H1 (cell line): Measurements from ENCODE around the gene PDE9A. TPM values are rescaled to one million over a fixed set of nuclear protein-coding genes. Genes with fewer than 3 reads are reported as not detected.

Experiments
- CTCF ChIA-PET: fragments of 300-600 bp; sonication (Branson Sonifier 250); formaldehyde crosslinking; loops from one replicate; lab custom pipeline; 2021; ENCODE audit not compliant: partially characterized antibody; lab: Charles Lee
- POLR2A ChIA-PET: fragments of 300-600 bp; sonication (Branson Sonifier 250); formaldehyde crosslinking; loops from one replicate; lab custom pipeline; 2021; ENCODE audit warnings: inconsistent platforms; ENCODE audit not compliant: partially characterized antibody; lab: Charles Lee
- DNase-seq, 2 experiments: peaks; one replicate each; pipeline versions ENCODE4 v3.0.0 to v3.0.0-alpha.2; 2010 to 2022; ENCODE audit warnings: low spot score in 2 of 2, low read depth in 1 of 2, mixed read lengths in 1 of 2
- FAIRE-seq: peaks from 2 replicates; lab custom pipeline; 2011; peaks lifted over from hg19 to GRCh38; lab: Jason Lieb, UNC
- H2AFZ ChIP-seq: 2 replicates; pipeline ENCODE4 v1.8.1; 2012; ENCODE audit warnings: low read length, inconsistent platforms
- H2AK5ac ChIP-seq: 2 replicates; pipeline ENCODE4 v1.6.1; 2013; ENCODE audit warnings: low read depth, low read length
- H2BK120ac ChIP-seq: replicated peaks from 2 replicates; pipeline ENCODE3; 2013; ENCODE audit warnings: low read depth, low read length, inconsistent platforms
- H2BK12ac ChIP-seq: 2 replicates; pipeline ENCODE4 v1.6.1; 2013; ENCODE audit warnings: low read depth, low read length
- H2BK15ac ChIP-seq: 2 replicates; pipeline ENCODE4 v1.6.1; 2013; ENCODE audit warnings: low read length
- H2BK20ac ChIP-seq: 2 replicates; pipeline ENCODE4 v1.6.1; 2013; ENCODE audit warnings: low read length
- H2BK5ac ChIP-seq: 2 replicates; pipeline ENCODE4 v1.6.1; 2013; ENCODE audit warnings: low read depth, low read length
- H3K14ac ChIP-seq: 2 replicates; pipeline ENCODE4 v1.6.1; 2013; ENCODE audit warnings: inconsistent platforms; ENCODE audit not compliant: insufficient read length
- H3K18ac ChIP-seq: 2 replicates; pipeline ENCODE4 v1.6.1; 2013; ENCODE audit warnings: low read length; ENCODE audit errors: extremely low read depth
- H3K23ac ChIP-seq: 2 replicates; pipeline ENCODE4 v1.6.1; 2013; ENCODE audit warnings: inconsistent platforms; ENCODE audit not compliant: insufficient read length
- H3K23me2 ChIP-seq: 2 replicates; pipeline ENCODE4 v1.6.1; 2013; ENCODE audit warnings: low read depth, low read length
- H3K27ac ChIP-seq: 2 replicates; pipeline ENCODE4 v1.6.1; 2011; ENCODE audit warnings: low read depth, low read length, inconsistent platforms
- H3K27me3 ChIP-seq, 4 experiments: replicated peaks in 1 of 4; 1 replicate in 1 of 4; 2 replicates in 3 of 4; pipeline versions ENCODE4 v1.6.1 to v1.8.1; 2011 to 2013; ENCODE audit warnings: low read length in 3 of 4, mild to moderate bottlenecking in 3 of 4, inconsistent platforms in 2 of 4, mixed read lengths in 2 of 4, moderate library complexity in 1 of 4; ENCODE audit not compliant: control insufficient read depth in 3 of 4, insufficient read depth in 3 of 4; ENCODE audit errors: extremely low read depth in 1 of 4
- H3K36me3 ChIP-seq, 4 experiments: 2 replicates each; pipeline versions ENCODE4 v1.6.1 to v1.8.1; 2011 to 2013; ENCODE audit warnings: mild to moderate bottlenecking in 4 of 4, low read length in 3 of 4, moderate library complexity in 2 of 4, control low read depth in 1 of 4, inconsistent platforms in 1 of 4; ENCODE audit not compliant: insufficient read depth in 4 of 4, control insufficient read depth in 2 of 4
- H3K4ac ChIP-seq: replicated peaks from 2 replicates; pipeline ENCODE3; 2013; ENCODE audit warnings: low read length, low read depth, mixed read lengths, inconsistent platforms; ENCODE audit not compliant: insufficient read length
- H3K4me1 ChIP-seq, 4 experiments: replicated peaks in 1 of 4; 1 replicate in 1 of 4; 2 replicates in 3 of 4; pipeline versions ENCODE4 v1.6.1 to v1.8.1; 2011 to 2013; ENCODE audit warnings: low read length in 3 of 4, inconsistent platforms in 2 of 4, mixed read lengths in 1 of 4; ENCODE audit not compliant: insufficient read depth in 4 of 4, control insufficient read depth in 3 of 4
- H3K4me2 ChIP-seq, 2 experiments: 2 replicates each; pipeline versions ENCODE4 v1.6.1 to v1.8.1; 2011 to 2013; ENCODE audit warnings: low read depth in 2 of 2, low read length in 2 of 2, control low read depth in 1 of 2, inconsistent platforms in 1 of 2, mild to moderate bottlenecking in 1 of 2; ENCODE audit not compliant: insufficient read depth in 1 of 2
- H3K4me3 ChIP-seq, 4 experiments: fragments of 200-600, 300-600 bp in 1 of 4; sonication (generic), shearing (Covaris generic), sonication (Bioruptor Twin) in 1 of 4; 2 replicates each; pipeline versions ENCODE4 v1.5.1 to v1.8.1; 2011 to 2016; ENCODE audit warnings: low read length in 4 of 4, low read depth in 3 of 4, control low read depth in 2 of 4, inconsistent platforms in 2 of 4, mild to moderate bottlenecking in 2 of 4, mixed read lengths in 1 of 4, moderate library complexity in 1 of 4; ENCODE audit not compliant: insufficient read depth in 2 of 4; ENCODE audit errors: extremely low read depth in 1 of 4
- H3K56ac ChIP-seq: replicated peaks from 2 replicates; pipeline ENCODE3; 2013; ENCODE audit warnings: low read depth, mild to moderate bottlenecking, mixed read lengths, low read length, inconsistent platforms; ENCODE audit not compliant: insufficient read length
- H3K79me1 ChIP-seq: 2 replicates; pipeline ENCODE4 v1.6.1; 2013; ENCODE audit warnings: low read depth, low read length, control low read depth
- H3K79me2 ChIP-seq, 2 experiments: 2 replicates each; pipeline versions ENCODE4 v1.6.1 to v1.8.1; 2012 to 2013; ENCODE audit warnings: low read length in 2 of 2, mild to moderate bottlenecking in 2 of 2, inconsistent platforms in 1 of 2; ENCODE audit not compliant: insufficient read depth in 2 of 2, control insufficient read depth in 1 of 2
- H3K9ac ChIP-seq, 4 experiments: replicated peaks in 1 of 4; 1 replicate in 1 of 4; 2 replicates in 3 of 4; pipeline versions ENCODE4 v1.6.1 to v1.8.1; 2011 to 2013; ENCODE audit warnings: low read depth in 3 of 4, low read length in 3 of 4, control low read depth in 2 of 4, mild to moderate bottlenecking in 2 of 4, moderate library complexity in 2 of 4, inconsistent platforms in 1 of 4; ENCODE audit errors: extremely low read depth in 1 of 4
- H3K9me3 ChIP-seq, 2 experiments: 2 replicates each; pipeline versions ENCODE4 v1.6.1 to v1.8.1; 2012 to 2013; ENCODE audit warnings: mild to moderate bottlenecking in 2 of 2, moderate library complexity in 2 of 2, control low read depth in 1 of 2, inconsistent platforms in 1 of 2, low read depth in 1 of 2, low read length in 1 of 2, mixed read lengths in 1 of 2; ENCODE audit not compliant: insufficient read depth in 2 of 2
- H4K20me1 ChIP-seq, 2 experiments: replicated peaks in 1 of 2; 2 replicates each; pipeline versions ENCODE3 to v1.8.1; 2011 to 2013; ENCODE audit warnings: inconsistent platforms in 2 of 2, low read length in 2 of 2, mild to moderate bottlenecking in 1 of 2; ENCODE audit not compliant: insufficient read depth in 2 of 2, control insufficient read depth in 1 of 2
- H4K5ac ChIP-seq: 2 replicates; pipeline ENCODE4 v1.6.1; 2013; ENCODE audit warnings: low read length, low read depth, mixed read lengths, inconsistent platforms; ENCODE audit not compliant: insufficient read length
- H4K8ac ChIP-seq: 2 replicates; pipeline ENCODE4 v1.8.0; 2013; ENCODE audit warnings: mild to moderate bottlenecking, moderate library complexity, low read length, inconsistent platforms; ENCODE audit not compliant: insufficient read depth; ENCODE audit errors: extremely low read depth
- H4K91ac ChIP-seq: replicated peaks from 2 replicates; pipeline ENCODE3; 2013; ENCODE audit warnings: low read length, mixed read lengths, inconsistent platforms; ENCODE audit not compliant: insufficient read length
- ASH2L ChIP-seq: fragments of 200-600, 300-600 bp; sonication (generic); IDR thresholded peaks from one replicate; pipeline ENCODE4 v1.7.1; 2017; ENCODE audit warnings: low read length
- BCL11A ChIP-seq, 2 experiments: IDR thresholded peaks; one replicate each; pipeline ENCODE4 v1.6.1; 2011; ENCODE audit warnings: low read depth in 2 of 2, low read length in 2 of 2, mild to moderate bottlenecking in 2 of 2
- CBX5 ChIP-seq: fragments of 300-800, 300-1000 bp; sonication (generic); IDR thresholded peaks from 2 replicates; pipeline ENCODE4 v1.7.1; 2016; ENCODE audit warnings: antibody characterized with exemption, low read length, low read depth
- CEBPB ChIP-seq: IDR thresholded peaks from 2 replicates; pipeline ENCODE4 v1.6.1; 2012; ENCODE audit warnings: low read depth, low read length
- HDAC6 ChIP-seq: IDR thresholded peaks from one replicate; pipeline ENCODE4 v1.7.1; 2012; ENCODE audit warnings: low read depth, mild to moderate bottlenecking, inconsistent platforms, low read length, moderate library complexity
- MAFK ChIP-seq: IDR thresholded peaks from 2 replicates; pipeline ENCODE4 v1.6.1; 2012; ENCODE audit warnings: low read depth, mild to moderate bottlenecking, improper control_type of control experiment, low read length
- RNF2 ChIP-seq: fragments of 200-900, 300-1000 bp; sonication (generic); IDR thresholded peaks from 2 replicates; pipeline ENCODE4 v1.7.1; 2016; ENCODE audit warnings: borderline replicate concordance, low read depth, mild to moderate bottlenecking, antibody characterized with exemption, low read length; ENCODE audit not compliant: poor library complexity, severe bottlenecking; ENCODE audit errors: missing control alignments
- WGBS, 2 experiments: shearing (Covaris generic) in 1 of 2; methylation state at CpG; one replicate each; pipeline versions ENCODE4 v1.1.6 to v1.1.7; 2013 to 2015; ENCODE audit warnings: low lambda C conversion rate in 2 of 2, mixed read lengths in 2 of 2, inconsistent platforms in 1 of 2, low coverage in 1 of 2, missing lambda C conversion rate in 1 of 2; ENCODE audit not compliant: insufficient replicate concordance in 2 of 2, insufficient coverage in 1 of 2, insufficient read length in 1 of 2; ENCODE audit errors: extremely low coverage in 1 of 2, missing lambda C conversion rate in 1 of 2; 5-methylcytosine and 5-hydroxymethylcytosine counted together
- polyA plus RNA-seq, 7 experiments: library from polyadenylated mRNA; depleted of rRNA in 3 of 7; stranded (reverse) in 5 of 7; unstranded in 2 of 7; fragments of >200 nt in 5 of 7; fragments of 200-250 nt in 2 of 7; gene quantifications; 1 replicate in 5 of 7; 2 replicates in 1 of 7; 4 replicates in 1 of 7; pipeline versions ENCODE4 v1.2.1 to v1.2.3, GENCODE V29; 2011 to 2013; ENCODE audit warnings: missing spikeins in 2 of 7, mixed read lengths in 2 of 7
- total RNA-seq: library from RNA; stranded (reverse); fragmentation: NEBNext Ultra II Directional; extraction: Animal tissue kit (Norgen Biotek cat#: 25700); gene quantifications from 2 replicates; pipeline ENCODE4 v1.2.1, GENCODE V29; 2021
- TF ChIP-seq, protein P1 (sequence below): IDR thresholded peaks from 2 replicates; pipeline ENCODE4 v1.6.1; 2012; ENCODE audit warnings: inconsistent platforms

PDE9A gene
- total and polyA plus RNA-seq, 2 of the 8 experiments (the other 6 are each of a cell fraction or from before 2014, with no cell fraction given): 39.2 to 45.9 TPM

DNA sequence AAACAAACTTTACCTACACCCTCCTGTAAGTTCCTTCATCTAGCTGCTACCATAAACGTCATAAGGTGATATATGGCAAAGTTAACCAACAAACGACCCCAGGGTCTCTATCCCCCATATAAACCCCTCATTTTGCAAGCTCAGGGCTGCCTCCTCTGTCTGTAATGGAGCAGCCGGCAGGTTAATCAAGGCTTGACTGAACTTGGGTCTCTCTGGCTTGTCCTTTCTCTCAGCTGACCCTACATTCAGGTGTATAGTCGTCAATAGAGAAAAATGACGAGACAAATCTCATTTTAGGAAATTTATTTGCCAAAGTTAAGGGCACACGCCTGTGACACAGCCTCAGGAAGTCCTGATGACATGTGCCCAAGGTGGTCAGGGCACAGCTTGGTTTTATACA, 158.5 kb downstream of the PDE9A start:
- H3K9me3 ChIP-seq: peaks cover 17 to 23% of the 10 kb centered on the region in 2 experiments
- TF ChIP-seq ASH2L: no peak
- no peak for TF ChIP-seq HDAC6
- TF ChIP-seq RNF2: no peak
- no peak for TF ChIP-seq BCL11A (IDR thresholded peaks at IDR 0.05; ENCODE audit: low read depth in 2 of 2, low read length in 2 of 2)
- TF ChIP-seq MAFK: no peak
- TF ChIP-seq CEBPB: no peak
- no peak for TF ChIP-seq CBX5
- TF ChIP-seq, protein P1, sequence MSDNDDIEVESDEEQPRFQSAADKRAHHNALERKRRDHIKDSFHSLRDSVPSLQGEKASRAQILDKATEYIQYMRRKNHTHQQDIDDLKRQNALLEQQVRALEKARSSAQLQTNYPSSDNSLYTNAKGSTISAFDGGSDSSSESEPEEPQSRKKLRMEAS: no peak
- TF ChIP-seq, all 59 proteins: peak for 0
- H3K4me1 ChIP-seq: peaks cover 0 to 11% (median 4%) of the 10 kb centered on the region in 4 experiments; a peak in 3 of 7 replicates
- CTCF ChIA-PET: interaction anchor here (0.6 to 3.7 kb wide), 2 partner anchors 20 to 258 kb away, joined by 4 to 14 read pairs; no protein-coding TSS in a partner anchor
- H2BK120ac ChIP-seq: no peak overlapping the region
- POLR2A ChIA-PET: no interaction called here
- WGBS, 2 experiments: 73% methylated on average over 6 of the region's 6 CpGs; no CpG with 5 or more reads in 1 of the 2 experiments
- H2BK15ac ChIP-seq: no peak overlapping the region
- H3K4me2 ChIP-seq: no peak overlapping the region
- no peaks in the 10 kb centered on the region for H3K79me1 ChIP-seq
- no peak overlapping the region for H4K5ac ChIP-seq
- no peak overlapping the region for H2AFZ ChIP-seq
- H3K56ac ChIP-seq: no peak overlapping the region
- no peak overlapping the region for H3K23ac ChIP-seq
- H3K36me3 ChIP-seq: no peaks in the 10 kb centered on the region
- H3K14ac ChIP-seq: no peak overlapping the region
- H2BK5ac ChIP-seq: no peak overlapping the region
- no peak overlapping the region for H2AK5ac ChIP-seq
- H3K27me3 ChIP-seq: no peaks in the 10 kb centered on the region
- peaks cover 0 to 3% of the 10 kb centered on the region in 2 experiments for H4K20me1 ChIP-seq
- no peak overlapping the region for H3K18ac ChIP-seq
- H4K8ac ChIP-seq: no peak overlapping the region
- no peak overlapping the region for H3K4me3 ChIP-seq
- no peak overlapping the region for H3K27ac ChIP-seq
- H3K79me2 ChIP-seq: no peaks in the 10 kb centered on the region
- DNase-seq: peak in 1 of 2 experiments; percentile 26
- no peaks in the 10 kb centered on the region; the same call in 1 of the 2 replicates for H3K23me2 ChIP-seq
- FAIRE-seq: no peak
- H2BK12ac ChIP-seq: no peak overlapping the region
- H3K4ac ChIP-seq: no peak overlapping the region
- no peak overlapping the region for H3K9ac ChIP-seq
- H2BK20ac ChIP-seq: no peak overlapping the region
- H4K91ac ChIP-seq: no peak overlapping the region
